HG02610 (cell line): ENCODE results near the gene S100A9.

Experiments used
- ATAC-seq: cut with Tn5 transposase; IDR thresholded peaks from one replicate; pipeline ENCODE4 v1.9.1; 2021; ENCODE audit warnings: mild to moderate bottlenecking, moderate library complexity; ENCODE audit not compliant: unreplicated experiment

The S100A9 gene

DNA sequence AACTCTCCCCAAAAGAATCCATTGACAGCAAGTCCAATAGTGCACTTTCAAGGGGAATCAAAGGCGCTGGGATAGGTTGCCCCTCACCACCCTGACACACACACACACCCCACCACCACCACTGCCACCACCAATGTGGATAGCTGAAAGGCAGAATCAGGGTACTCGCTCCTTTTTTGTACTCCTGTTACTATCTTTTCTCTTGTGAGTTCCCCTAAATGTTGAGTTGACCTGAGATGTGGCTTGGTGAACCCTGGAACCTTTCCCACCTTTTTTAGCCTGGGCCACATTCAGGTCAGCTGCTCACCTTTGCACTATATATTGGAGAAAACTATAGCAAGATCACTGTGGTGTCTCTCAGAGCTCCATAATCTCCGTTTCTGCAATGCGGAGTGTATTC lies 29.3 kb downstream of the S100A9 start:
- no peak for ATAC-seq

GRCh38 chr1:153387785-153388184 lies 30.1 kb downstream of the S100A9 start:
- ATAC-seq, result no peak

DNA sequence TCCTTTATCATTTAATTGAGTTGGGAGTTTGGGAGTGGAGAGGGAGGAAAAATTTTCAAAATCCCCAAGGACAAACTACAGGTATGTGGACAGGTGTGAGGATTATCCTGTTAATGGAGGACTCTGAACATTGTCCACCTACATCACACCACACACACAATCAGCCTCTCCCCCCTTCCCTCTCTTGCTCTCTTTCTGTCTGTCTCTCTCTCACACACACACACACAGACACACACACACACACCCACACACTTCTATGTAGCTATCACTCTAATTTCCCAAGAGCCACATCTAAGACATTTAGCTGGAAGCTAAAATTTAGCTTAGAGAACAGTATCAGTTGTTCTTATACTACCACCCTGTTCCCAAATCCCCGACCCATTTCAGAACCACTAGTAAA lies 31.7 kb downstream of the S100A9 start:
- ATAC-seq, result no peak

DNA sequence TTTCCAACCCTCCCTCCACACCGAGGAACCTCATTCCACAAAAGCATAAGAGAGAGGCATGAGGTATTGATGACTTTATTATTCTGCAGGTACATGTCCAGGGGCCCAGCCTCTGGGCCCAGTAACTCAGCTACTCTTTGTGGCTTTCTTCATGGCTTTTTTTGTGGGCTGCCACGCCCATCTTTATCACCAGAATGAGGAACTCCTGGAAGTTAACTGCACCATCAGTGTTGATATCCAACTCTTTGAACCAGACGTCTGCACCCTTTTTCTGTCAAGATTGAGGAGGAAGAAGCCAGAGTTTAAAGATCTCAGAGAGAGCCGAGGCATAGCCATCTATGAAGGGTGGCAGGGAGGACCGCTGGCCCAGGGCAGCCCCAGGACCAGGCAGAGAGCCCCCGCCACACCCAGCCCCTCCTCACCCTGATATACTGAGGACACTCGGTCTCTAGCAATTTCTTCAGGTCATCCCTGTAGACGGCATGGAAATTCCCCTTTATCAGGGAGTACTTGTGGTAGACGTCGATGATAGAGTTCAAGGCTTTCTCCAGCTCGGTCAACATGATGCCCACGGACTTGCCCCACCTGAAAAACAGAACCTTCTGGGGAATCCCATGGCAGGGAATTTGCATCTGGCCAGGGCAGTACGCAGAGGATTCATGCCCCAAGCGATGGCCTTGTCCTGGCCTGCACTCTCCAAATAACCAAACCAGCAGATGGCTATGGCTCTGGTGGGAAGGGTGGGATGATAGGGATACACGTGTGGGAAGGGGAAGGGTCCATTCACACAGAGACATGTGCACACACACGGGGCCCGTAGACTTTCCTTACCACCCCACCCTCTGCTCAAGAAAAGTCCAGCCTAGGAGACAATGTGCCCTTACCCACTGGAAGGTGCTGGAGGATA lies 32.6 kb downstream of the S100A9 start:
- ATAC-seq, result no peak

DNA sequence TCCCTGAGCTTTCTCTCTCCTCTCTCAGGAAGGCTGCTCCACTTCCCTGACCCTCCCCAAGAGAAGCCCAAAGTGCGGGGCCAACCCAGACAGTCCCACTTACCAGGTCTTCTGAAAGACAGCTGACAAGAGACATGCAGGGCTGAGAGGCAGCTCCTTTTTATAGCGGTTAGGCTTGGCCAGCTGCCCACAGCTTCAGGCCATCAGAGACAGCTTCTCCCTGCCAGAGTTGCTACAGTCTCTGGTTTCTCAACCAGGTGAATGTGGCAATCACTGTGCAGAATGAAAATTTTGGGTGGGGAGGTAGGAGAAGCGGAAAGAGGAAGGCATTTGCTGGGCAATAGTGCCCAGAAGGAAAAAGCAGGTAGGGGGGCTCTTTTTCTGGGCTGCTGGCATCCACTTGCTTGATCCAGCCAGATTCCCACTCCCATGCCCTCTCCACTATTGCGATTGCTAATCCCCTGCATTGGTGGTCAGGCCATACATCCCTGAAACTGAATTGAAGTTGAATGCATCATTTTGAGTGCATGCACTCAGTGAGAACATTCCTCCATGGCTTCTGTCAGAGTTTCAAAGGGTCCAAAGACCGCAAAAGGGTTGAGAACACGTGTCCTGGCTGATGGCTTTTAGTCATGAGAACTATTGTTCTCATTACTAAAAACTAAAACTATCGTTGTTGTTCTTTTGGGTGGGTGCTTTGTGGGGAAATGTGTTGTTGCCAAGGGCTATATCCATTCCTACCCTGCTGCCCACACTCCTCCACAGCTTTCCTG lies 33.5 kb downstream of the S100A9 start, which contains the start of gene S100A8:
Gene S100A8 (minus strand): TSS at position 136 of the 773 bp plus-strand sequence. CDS start 538 bp downstream, outside the sequence.
- no peak for ATAC-seq

GRCh38 chr1:153392258-153392657 lies 34.6 kb downstream of the S100A9 start:
- no peak for ATAC-seq

DNA sequence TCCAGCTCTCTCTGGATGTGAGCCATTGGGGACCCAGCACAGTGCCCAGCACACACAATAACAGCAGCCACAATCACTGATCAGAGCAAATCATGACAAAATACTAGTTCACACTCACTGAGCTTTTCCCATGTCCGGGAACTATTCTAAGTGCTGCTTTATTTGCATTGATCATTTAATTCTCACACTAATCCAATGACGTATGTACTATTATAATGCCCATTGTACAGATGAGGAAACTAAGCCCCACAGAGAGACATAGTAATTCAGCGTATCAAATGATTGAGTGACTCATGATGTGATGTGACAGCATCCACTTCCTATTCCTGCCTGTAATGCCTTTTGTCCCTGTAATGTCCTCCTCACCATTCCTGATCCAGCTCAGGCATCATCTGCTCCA lies 35.2 kb downstream of the S100A9 start:
- no peak for ATAC-seq

GRCh38 chr1:153393926-153394325 lies 36.3 kb downstream of the S100A9 start:
- ATAC-seq, result no peak

DNA sequence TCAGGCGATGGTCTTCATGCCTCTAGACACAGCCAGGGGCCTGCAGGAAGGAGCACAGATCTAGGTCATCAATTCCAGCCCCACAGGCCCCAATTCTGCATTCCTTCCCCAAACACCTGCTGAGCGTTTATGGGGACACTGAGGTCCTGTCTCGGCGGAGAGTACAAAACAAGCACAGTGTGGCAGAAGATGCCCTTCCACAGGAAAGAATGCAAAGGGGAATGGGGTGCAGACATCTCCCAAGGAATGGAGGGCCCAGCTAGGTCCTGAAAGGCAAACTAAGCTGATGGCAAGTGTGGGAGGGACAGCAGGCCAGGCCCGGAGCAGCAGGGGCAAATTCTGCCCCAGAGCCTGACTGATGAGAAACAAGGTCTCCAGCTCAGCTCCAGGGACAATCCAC lies 36.7 kb downstream of the S100A9 start:
- no peak for ATAC-seq

GRCh38 chr1:153395136-153395685 lies 37.6 kb downstream of the S100A9 start:
- no peak for ATAC-seq

GRCh38 chr1:153395776-153396175 lies 38.1 kb downstream of the S100A9 start:
- ATAC-seq, result no peak

DNA sequence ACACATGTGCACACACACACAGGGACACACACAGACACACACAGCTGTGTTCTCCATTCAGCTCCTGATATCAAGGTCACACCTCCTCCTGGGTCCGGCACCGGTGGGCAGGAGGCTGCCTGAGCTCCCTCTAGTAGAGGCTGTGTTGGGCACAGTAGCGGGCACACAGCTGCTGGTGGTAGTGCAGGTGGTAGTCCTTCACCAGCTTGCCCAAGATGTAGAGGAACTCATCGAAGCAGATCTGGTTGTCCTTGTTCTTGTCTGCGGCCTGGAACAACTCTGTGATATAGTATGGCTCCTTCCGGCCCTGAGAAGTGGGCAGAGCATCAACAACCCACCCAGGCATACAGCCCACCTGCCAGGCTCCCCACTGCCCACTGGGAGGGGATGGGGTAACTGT lies 38.8 kb downstream of the S100A9 start:
- ATAC-seq, result no peak

DNA sequence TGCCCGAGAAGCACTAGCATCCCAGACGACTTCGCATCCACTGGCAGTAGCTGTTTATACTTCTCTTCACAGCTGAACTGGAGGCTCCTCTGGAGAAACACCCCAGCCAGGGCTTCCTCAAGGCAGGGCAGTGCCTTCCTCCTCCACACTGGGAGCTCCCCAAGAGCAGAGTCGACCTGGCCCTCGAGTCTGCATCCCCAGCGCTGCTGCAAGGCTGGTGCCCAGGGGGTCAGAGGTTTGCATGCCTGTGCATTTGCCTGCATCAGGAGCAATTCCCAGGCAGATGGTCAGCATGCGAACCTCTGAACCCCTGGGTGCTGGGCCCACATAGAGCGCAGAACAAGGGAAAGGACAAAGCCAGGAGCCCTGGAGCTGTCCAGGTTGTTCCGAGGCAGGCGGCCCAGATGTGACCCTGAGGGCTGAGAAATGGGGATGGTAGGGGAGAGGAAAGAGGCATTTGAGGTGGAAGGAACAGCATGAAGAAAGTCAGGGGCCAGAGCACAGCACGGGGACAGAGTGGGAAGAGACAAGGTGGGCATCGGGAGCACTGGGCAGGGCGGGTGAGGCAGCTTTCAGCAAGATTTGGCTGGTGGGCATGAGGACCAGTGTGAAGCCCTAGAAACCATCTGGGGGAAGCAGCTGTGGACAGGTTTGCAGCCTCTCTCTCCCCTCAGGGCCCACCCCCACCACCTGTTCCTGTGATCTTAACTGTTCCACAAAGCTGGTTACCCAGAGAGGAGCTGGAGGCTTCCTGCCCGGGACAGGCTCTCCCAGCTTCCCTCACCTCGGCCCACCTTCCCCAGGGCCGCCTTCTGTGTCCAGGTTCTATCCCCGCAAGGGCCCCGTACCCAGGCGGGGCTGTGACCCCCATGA lies 39.6 kb downstream of the S100A9 start:
- no peak for ATAC-seq

DNA sequence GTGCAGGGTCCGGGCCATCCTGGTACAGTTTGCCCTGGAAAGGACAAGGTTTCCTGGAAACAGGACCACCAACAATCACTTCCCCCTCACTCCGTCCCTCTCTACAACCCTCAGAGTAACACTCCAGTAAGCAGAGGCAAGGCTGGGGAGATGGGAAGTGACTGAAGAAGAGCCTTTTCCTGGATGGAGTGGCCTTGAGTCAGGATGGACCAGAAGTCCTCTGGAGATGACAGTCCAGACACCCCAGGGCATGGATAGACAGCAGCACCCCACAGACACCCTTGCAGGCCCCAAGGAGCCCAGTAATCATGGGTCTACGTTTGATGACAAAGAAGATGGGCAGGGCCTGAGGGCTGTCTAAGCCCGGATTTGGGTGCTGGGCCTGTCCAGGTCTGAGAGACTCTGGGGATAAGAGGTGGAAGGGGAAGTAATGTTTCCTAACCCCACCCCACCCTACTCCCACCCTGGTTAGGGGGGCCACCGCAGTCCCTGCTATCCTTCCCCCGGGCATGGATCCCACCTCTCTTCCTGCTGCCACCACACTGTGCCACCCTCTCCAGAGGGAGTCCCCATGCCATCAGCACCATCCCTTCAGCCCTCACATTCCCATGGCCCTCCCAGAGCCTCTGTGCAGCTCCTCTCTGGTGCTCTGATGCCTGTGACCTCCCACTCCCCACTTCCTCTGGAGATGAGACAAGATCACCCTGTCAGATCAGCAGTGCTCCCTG lies 40.4 kb downstream of the S100A9 start:
- no peak for ATAC-seq

DNA sequence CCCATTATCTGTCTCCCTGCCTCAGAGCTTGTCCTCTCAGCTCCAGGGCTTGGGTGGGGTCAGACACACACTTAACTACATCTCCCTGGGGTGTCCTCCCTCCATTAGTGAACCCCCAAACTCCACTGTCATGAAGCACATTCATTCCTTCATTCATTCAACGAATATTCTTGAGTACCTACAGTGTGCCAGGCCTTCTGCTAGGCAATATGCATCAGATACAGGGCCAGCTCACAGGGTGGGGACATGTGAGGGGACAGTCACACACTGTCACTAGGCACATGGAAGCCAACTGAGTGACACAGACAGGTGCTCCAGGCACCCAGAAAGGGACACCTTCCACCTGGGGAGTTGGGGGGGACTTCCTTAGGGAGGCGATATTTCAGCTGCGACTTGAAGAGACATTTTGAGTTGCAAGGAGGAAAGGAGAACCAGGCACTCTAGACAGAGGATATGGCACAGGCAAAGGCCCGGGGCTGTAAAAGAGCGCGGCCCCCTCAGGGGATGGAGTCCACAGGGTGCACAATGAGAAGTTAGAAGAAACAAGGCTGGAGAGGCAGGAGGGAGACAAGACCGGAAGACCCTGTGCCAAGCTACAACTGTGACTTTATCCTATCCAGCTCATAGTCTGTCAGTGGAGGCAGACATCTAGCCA lies 41.9 kb downstream of the S100A9 start:
- no peak for ATAC-seq

DNA sequence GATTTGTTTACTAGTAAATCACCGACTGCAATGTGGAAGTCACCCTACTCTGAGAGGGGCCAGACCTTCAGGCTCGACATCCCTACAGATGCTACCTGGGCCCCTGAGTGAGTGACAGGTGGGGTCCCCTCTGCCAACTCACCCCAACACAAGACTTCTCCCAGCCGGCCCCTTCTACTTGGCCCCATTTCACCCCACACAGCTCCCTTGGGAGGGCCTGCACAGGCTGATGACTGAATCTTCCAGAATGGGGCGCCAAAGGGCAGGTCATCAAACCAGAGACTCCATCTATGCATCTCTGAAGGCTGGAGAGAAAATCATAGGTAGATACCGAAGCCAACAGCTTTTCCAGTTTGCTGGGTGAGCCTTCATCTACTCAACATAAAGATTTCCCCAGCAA lies 42.6 kb downstream of the S100A9 start:
- ATAC-seq, result no peak

- ATAC-seq, result no peak
Observed at GRCh38 chr1:153401461-153401860, 43.8 kb downstream of the S100A9 start.

DNA sequence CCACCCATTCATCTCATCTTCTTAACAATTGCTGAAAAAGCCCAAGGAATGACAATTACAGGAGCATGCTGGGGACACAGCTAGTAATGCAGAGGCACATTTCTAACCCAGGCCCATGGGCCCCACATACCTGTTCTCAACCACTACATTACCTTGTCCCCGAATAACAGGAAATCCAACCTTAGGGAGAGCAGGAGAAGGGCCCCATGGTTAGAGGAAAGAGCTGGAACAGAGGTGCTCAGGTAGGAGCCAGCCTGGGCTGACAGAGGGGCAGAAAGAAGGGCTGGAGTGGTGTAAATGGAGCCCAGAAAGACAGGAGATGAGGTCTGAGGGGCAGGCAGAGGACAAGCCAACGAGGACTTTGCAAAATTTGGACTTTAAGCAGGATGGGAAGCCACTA lies 44.6 kb downstream of the S100A9 start:
- ATAC-seq, result no peak

DNA sequence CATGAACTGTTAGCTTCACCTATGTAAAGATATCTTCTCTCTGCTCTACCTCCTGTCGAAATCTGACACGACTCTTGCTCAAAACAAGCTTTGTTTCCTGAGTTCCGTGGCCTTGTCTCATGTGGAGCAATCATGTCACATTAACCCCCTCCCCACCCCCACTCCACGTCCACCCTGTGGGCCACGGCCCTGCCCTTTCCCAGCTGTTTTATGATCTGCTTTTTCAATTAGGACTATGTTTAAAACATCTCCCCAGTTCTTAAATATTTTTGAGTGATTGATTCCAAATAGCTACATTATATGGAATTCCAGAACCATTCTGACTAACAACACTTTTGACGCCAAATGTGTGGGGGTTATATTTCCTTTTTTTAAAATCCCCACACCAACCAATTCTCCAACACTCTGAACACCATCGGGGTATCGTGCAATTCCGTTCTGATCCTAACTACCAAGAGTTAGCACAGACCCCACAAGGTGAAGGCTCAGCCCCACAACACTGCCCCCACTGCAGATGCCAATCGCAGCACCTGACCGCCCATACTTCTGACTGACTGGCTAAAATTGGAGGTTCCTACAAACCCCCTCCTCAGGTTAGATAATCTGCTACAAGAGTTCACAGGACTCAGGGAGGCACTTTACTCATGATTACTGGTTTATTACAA lies 45.9 kb downstream of the S100A9 start:
- ATAC-seq, result no peak
